SU-DHL-6 (cell line): ENCODE measurements around the gene UROC1.

ENCODE experiments used
- EZH2phosphoT487 ChIP-seq: fragments of 200-600 bp; sonication (generic), shearing (Covaris generic); conservative IDR thresholded peaks from 2 replicates; pipeline ENCODE4 v1.6.1; 2018; ENCODE audit warnings: mild to moderate bottlenecking, antibody characterized with exemption, low read length, moderate library complexity, mixed read lengths
- TF ChIP-seq, protein P1 (sequence below): fragments of 200-600 bp; sonication (generic); IDR thresholded peaks from one replicate; pipeline ENCODE4 v1.5.1; 2017; ENCODE audit warnings: antibody characterized with exemption, mild to moderate bottlenecking, low read length, moderate library complexity; ENCODE audit not compliant: insufficient read depth, poor library complexity, severe bottlenecking

DNA sequence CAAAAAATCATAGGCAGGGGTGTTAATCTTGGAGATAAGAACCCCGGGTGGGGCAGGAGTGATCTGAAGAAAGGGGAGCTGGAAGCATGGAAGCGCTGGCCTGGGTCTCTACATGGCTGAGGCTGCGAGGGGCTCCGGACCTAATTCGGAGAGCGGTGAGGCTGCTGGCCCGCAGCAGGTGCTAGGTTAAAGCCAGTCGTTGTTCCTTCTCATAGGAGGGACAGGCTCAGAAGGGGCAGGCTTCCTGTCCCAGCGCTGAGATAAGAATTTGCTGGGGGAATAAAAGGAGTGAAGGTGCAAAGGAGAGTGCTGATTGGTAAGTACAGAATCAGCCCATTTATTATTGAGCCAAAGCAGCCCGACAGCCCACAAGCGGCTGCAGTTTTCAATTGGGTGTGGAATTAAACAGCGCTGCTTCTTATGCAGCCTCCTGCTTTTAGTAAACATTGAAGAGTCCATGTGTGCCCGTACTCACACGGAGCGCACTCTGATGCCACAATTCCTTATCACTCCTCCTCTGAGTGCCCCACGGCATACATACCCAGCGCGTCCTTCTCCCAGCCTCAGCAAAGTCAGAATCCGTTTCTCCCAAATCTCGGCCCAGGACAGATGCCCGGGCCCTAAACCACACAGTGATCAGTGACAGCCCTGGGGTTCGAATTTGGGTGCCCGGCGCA lies 23.5 kb upstream of the UROC1 start:
- TF ChIP-seq, protein P1, sequence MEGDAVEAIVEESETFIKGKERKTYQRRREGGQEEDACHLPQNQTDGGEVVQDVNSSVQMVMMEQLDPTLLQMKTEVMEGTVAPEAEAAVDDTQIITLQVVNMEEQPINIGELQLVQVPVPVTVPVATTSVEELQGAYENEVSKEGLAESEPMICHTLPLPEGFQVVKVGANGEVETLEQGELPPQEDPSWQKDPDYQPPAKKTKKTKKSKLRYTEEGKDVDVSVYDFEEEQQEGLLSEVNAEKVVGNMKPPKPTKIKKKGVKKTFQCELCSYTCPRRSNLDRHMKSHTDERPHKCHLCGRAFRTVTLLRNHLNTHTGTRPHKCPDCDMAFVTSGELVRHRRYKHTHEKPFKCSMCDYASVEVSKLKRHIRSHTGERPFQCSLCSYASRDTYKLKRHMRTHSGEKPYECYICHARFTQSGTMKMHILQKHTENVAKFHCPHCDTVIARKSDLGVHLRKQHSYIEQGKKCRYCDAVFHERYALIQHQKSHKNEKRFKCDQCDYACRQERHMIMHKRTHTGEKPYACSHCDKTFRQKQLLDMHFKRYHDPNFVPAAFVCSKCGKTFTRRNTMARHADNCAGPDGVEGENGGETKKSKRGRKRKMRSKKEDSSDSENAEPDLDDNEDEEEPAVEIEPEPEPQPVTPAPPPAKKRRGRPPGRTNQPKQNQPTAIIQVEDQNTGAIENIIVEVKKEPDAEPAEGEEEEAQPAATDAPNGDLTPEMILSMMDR, result no peak
- no peak for TF ChIP-seq EZH2phosphoT487
